Body of pancreas (tissue), 4 donors: ENCODE results near the gene ERO1A.

Experiments
- POLR2A ChIP-seq, 3 donors: fragments of 450-650 bp; IDR thresholded peaks; one replicate each; pipeline ENCODE4 v1.6.1; 2016; ENCODE audit warnings: antibody characterized with exemption in 3 of 3, mild to moderate bottlenecking in 2 of 3
- TF ChIP-seq, protein P1 (sequence below), 7 experiments: fragments of 450-650 bp in 4 of 7; fragments of 200-600 bp in 3 of 7; sonication (generic) in 3 of 7; IDR thresholded peaks; one replicate each; pipeline ENCODE4 v1.5.1; 2016 to 2019; ENCODE audit warnings: antibody characterized with exemption in 7 of 7

DNA sequence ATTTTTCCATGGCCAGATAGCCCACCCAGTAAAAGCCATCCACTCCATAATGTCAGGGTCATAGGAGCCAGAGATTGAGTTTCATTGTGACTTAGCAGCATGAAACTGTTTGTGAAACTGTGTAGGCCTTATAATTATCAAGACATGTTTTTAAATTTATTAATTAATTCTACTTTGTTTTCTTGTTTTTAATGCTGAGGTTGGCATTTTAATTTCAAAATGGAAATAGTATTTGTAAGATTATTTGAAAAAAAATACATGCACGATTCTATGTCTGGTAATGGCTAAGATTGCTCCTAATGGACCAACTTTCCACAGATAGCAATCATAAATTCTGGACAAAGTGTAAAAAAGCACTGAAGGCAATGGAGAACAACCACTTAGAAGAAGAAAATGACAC lies 75.7 kb downstream of the ERO1A start:
- TF ChIP-seq, protein P1, sequence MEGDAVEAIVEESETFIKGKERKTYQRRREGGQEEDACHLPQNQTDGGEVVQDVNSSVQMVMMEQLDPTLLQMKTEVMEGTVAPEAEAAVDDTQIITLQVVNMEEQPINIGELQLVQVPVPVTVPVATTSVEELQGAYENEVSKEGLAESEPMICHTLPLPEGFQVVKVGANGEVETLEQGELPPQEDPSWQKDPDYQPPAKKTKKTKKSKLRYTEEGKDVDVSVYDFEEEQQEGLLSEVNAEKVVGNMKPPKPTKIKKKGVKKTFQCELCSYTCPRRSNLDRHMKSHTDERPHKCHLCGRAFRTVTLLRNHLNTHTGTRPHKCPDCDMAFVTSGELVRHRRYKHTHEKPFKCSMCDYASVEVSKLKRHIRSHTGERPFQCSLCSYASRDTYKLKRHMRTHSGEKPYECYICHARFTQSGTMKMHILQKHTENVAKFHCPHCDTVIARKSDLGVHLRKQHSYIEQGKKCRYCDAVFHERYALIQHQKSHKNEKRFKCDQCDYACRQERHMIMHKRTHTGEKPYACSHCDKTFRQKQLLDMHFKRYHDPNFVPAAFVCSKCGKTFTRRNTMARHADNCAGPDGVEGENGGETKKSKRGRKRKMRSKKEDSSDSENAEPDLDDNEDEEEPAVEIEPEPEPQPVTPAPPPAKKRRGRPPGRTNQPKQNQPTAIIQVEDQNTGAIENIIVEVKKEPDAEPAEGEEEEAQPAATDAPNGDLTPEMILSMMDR (IDR thresholded peaks at IDR 0.05): no peak
- TF ChIP-seq POLR2A (IDR thresholded peaks at IDR 0.05): no peak
